Rectal smooth muscle tissue (tissue), 1 donor: ENCODE results near the gene PAGE4.

Experiments
- H3K27ac ChIP-seq: one replicate; pipeline ENCODE4 v1.7.0; 2013; ENCODE audit warnings: low read depth, low read length, inconsistent platforms
- H3K27me3 ChIP-seq: one replicate; pipeline ENCODE4 v1.7.0; 2013; ENCODE audit warnings: low read length; ENCODE audit not compliant: control insufficient read depth, insufficient read depth
- H3K36me3 ChIP-seq: one replicate; pipeline ENCODE4 v1.7.0; 2013; ENCODE audit warnings: low read length; ENCODE audit not compliant: control insufficient read depth, insufficient read depth
- H3K4me1 ChIP-seq: one replicate; pipeline ENCODE4 v1.7.0; 2013; ENCODE audit warnings: low read length; ENCODE audit not compliant: control insufficient read depth, insufficient read depth
- H3K4me3 ChIP-seq: one replicate; pipeline ENCODE4 v1.7.0; 2013; ENCODE audit warnings: low read length
- H3K9ac ChIP-seq: one replicate; pipeline ENCODE4 v1.7.0; 2013; ENCODE audit warnings: low read length

Gene PAGE4, protein sequence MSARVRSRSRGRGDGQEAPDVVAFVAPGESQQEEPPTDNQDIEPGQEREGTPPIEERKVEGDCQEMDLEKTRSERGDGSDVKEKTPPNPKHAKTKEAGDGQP

DNA sequence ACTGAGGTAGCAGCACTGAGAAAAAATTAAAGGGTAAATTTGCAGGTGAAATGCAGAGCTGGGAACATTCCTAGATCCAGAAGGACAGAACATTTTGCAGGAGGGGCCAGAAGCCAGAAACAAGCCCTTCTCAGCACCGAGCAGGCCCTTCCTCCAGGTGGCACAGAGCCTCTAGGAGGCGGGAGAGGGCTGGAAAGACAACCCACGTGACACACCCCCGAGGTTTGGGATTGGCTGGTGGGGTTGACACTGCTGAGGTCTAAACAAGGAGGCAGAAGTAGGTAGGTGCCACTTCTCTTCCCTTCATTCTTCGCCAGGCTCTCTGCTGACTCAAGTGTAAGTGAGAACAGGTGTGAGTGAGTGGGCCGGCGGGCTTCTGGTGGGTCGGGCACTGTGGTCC, at the start of gene PAGE4:
Gene PAGE4, plus strand, starts transcription at position 288 of the 400 bp plus-strand sequence. CDS start 1,126 bp downstream, outside the sequence.
- Histone ChIP-seq H3K36me3 (no peaks in the 10 kb centered on the region), H3K27me3 (no peaks in the 10 kb centered on the region), H3K4me3 (no peak within 1 kb of the TSS), H3K9ac (no peak within 1 kb of the TSS), H3K4me1 (no peaks in the 10 kb centered on the region), H3K27ac (no peak within 1 kb of the TSS)

DNA sequence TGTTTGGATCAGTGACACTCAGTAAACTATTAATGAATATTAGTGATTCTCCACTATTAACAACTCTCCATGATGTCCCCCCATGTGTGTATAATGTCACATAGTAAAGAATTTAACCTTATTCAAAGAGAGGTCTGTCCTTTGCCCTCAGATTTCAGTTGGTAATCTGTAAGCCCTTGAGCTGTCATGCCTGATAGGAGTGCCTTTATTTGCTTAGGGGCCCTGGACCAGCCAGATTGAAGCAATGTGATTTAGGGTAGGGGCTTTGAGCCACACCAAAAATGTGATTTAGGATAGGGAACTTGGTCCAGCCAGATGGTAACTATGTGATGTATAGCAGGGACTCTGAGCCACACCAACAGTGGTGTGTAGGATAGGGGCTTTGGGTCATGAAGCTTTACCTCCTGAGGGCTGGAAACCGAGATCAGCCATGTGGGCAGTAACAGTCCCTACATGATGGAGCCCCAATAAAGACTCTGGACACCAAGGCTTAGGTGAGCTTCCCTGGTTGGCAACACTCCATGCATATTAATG, 44.3 kb upstream of the PAGE4 start:
- Histone ChIP-seq H3K27ac (no peak overlapping the region), H3K4me1 (no peaks in the 10 kb centered on the region), H3K27me3 (no peaks in the 10 kb centered on the region), H3K36me3 (no peaks in the 10 kb centered on the region), H3K4me3 (no peak overlapping the region), H3K9ac (no peak overlapping the region)

DNA sequence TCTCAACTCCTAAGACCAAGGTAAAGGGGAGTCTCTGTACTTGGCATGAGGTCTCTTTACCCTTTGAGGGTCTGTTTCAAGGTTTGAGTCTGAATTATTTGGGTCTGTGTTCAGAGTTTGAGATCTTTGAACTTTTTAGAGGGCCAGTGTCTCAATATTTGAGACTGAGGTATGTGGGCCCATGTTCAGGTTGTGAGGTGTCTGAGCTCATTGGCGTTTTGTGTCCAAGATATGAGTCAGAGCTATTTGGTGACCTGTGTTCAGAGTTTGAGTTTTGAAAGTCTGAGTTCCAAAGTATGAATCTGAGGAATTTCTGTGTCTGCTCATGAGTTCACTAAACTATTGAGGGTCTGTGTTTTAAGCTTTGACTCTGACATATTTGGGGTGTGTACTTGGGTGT, 36.7 kb upstream of the PAGE4 start:
- no peaks in the 10 kb centered on the region for H3K36me3 ChIP-seq
- no peak overlapping the region for H3K4me3 ChIP-seq
- no peak overlapping the region for H3K27ac ChIP-seq
- H3K9ac ChIP-seq, result no peak overlapping the region
- no peaks in the 10 kb centered on the region for H3K27me3 ChIP-seq
- no peaks in the 10 kb centered on the region for H3K4me1 ChIP-seq

DNA sequence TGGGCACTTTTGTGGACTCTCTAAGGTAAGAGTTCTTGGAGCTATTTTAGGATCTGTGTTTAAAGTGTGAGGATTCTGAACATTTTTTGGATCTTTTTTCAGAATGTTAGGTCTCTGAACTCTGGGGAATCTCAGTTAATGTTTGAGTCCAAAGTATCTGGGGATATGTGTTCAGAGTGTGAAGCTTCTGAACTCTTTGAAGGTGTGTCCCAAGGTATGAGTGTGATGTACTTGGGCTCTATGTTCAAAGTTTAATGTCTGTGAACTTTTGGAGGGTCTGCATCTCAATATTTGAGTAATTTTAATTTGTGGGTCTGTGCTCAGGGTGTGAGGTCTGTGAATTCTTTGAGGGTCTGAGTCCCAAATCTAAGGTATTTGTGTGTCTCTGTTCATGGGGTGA, 35.4 kb upstream of the PAGE4 start:
- H3K27ac ChIP-seq, result no peak overlapping the region
- H3K27me3 ChIP-seq, result no peaks in the 10 kb centered on the region
- no peak overlapping the region for H3K4me3 ChIP-seq
- no peaks in the 10 kb centered on the region for H3K4me1 ChIP-seq
- no peaks in the 10 kb centered on the region for H3K36me3 ChIP-seq
- H3K9ac ChIP-seq, result no peak overlapping the region

DNA sequence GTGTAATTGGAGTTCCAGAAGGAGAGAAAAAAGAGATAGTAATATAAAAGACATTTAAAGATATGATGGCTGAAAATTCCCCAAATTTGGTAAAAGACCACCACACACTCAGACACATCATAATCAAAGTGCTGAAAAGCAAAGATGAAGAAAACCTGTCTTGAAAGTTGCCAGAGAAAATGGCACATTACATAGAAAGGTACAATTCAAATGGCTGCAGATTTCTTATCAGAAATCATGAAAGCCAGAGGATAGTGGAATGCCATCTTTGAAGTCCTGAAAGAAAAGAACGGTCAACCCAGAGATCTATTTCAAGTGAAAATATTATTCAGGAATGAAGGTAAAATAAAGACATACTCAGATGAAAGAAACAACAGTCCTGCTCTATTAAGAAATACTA, 29.3 kb upstream of the PAGE4 start:
- no peaks in the 10 kb centered on the region for H3K27me3 ChIP-seq
- no peaks in the 10 kb centered on the region for H3K4me1 ChIP-seq
- H3K9ac ChIP-seq, result no peak overlapping the region

DNA sequence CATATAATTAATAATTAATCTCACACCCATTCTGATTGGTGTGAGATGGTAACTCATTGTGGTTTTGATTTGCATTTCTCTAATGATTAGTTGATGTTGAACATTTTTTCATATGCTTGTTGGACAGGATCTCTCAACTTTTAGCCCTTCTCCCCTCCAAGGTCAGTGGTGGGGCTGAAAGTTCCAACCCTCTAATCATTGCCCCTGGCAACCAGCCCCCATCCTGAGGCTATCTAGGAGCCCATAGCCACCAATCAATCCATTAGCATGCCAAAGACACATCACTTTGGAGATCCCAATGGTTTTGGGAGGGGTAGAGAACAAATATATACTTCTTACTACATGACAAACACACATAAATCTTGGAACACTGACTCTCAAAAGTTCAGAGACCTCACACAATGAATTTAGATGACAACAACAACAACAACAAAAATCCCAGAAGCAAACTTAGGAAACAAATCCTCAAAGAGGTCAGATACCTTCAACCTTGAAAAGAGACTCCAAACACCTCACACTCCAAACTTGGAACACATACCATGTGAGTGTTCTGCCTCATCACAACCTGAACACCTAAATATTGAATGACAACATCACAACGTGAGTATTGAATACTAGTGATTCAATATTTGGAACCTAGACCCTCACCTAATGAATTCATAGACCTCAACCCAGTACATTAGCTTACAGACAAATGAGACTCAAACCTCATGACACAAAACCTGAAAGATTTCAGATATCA, 19.0 kb upstream of the PAGE4 start:
- Histone ChIP-seq H3K4me1 (no peaks in the 10 kb centered on the region), H3K36me3 (no peaks in the 10 kb centered on the region), H3K4me3 (no peak overlapping the region), H3K9ac (no peak overlapping the region), H3K27me3 (no peaks in the 10 kb centered on the region), H3K27ac (no peak overlapping the region)

More for the DNA sequence above, 29.3 kb upstream of the PAGE4 start:
- H3K4me3 ChIP-seq, result no peak overlapping the region
- no peak overlapping the region for H3K27ac ChIP-seq
- H3K36me3 ChIP-seq, result no peaks in the 10 kb centered on the region

DNA sequence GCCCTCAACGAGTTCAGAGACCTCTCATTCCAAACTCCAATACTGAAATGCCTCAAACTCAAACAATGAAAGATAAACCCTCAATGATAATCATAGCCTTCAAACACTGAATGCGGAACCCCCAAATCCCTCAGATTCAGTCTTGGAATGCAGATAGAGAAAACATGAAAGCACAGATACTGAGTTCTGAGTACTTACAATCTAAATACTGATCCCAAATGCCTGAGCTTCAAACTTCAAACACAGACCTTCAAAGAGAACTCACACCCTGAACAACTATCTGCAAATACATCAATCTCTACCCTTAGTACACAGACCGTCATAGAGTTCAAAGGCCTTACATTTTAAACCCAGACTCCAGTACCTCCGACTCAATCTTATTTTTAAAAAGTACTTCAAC, 16.9 kb upstream of the PAGE4 start:
- Histone ChIP-seq H3K4me3 (no peak overlapping the region), H3K36me3 (no peaks in the 10 kb centered on the region), H3K4me1 (no peaks in the 10 kb centered on the region), H3K9ac (no peak overlapping the region), H3K27ac (no peak overlapping the region), H3K27me3 (no peaks in the 10 kb centered on the region)

DNA sequence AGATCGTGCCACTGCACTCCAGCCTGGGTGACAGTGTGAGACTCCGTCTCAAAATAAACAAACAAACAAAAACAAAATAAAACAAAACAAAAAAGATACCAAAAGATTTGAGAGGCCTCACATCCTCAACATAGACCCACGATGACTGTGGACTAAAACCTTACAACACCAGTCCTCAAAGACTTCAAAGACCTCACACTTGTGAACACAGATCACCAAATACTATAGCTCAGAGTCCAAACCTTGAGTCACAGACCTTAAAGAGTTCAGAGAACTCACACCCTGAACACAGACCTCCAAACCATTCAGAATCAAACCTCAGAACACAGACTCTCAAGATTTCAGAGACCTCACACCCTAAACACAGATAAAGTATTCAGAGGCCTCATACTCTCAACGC, 12.7 kb upstream of the PAGE4 start:
- Histone ChIP-seq H3K36me3 (no peaks in the 10 kb centered on the region), H3K27me3 (no peaks in the 10 kb centered on the region), H3K4me3 (no peak overlapping the region), H3K27ac (no peak overlapping the region), H3K4me1 (no peaks in the 10 kb centered on the region), H3K9ac (no peak overlapping the region)

DNA sequence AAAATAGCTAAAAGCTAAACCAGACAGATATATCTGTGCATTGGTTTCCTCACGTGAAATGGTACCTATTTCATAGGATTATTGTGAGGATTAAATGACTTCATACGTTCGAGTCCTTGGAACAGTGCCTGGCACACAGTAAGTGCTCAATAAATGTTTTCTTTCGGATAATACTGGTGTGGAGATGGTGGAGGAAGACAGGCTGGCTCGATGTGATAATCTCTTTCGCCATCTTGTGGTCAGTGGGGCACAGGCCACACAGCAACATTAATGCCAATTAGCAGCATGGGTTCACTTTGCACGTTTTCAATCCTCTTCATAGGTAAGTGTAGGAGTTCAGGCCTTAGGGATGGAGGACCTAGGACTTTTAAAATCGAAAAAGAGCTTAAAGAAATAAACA, 9.3 kb downstream of the PAGE4 start:
- H3K27me3 ChIP-seq, result peaks cover 5% of the 10 kb centered on the region
- no peak overlapping the region for H3K4me3 ChIP-seq
- no peaks in the 10 kb centered on the region for H3K4me1 ChIP-seq
- H3K27ac ChIP-seq, result no peak overlapping the region
- H3K9ac ChIP-seq, result no peak overlapping the region
- no peaks in the 10 kb centered on the region for H3K36me3 ChIP-seq

DNA sequence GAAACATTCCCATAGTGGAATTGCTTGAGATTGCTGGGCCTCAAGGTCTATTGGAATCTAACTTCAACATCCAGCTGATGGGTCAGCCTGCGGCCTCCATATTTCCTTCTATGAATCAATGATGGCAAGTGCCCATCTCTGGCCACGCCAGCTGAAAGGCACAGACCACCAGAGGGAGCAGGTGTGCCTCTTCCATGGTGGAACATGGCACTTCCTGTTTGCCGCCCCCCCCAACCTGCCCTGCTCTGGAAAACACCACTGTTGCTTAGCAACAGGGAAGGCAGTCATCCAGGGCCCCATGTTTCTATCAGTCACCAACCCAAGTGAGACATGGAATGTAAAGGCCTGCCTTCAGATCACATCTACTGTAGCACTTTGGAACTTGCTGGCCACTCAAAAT, 11.6 kb downstream of the PAGE4 start:
- H3K27ac ChIP-seq, result no peak overlapping the region
- no peaks in the 10 kb centered on the region for H3K4me1 ChIP-seq
- H3K27me3 ChIP-seq, result peaks cover 5% of the 10 kb centered on the region
- H3K36me3 ChIP-seq, result no peaks in the 10 kb centered on the region
- no peak overlapping the region for H3K9ac ChIP-seq
- H3K4me3 ChIP-seq, result no peak overlapping the region

DNA sequence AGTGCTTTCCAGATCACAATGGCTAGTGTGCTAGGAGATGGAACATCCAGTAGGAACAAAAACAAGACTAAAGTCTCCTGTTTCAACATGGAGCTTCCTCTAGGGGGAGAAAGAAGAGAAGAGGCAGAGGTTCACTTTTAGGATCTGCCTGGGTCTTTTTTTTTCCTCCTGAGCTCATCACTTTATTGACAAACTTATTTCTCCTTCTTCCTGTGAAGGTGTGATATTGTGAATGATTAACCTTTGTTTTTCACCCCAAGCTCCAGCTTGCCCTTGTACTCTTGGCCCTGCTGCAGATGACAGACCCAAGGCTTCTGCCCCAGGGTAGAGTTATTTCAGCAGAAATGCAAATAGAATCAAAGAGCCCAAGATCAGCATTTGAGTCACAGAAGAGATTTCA, 13.5 kb downstream of the PAGE4 start:
- Histone ChIP-seq H3K27me3 (no peaks in the 10 kb centered on the region), H3K4me3 (no peak overlapping the region), H3K4me1 (no peaks in the 10 kb centered on the region), H3K36me3 (no peaks in the 10 kb centered on the region), H3K9ac (no peak overlapping the region), H3K27ac (no peak overlapping the region)

DNA sequence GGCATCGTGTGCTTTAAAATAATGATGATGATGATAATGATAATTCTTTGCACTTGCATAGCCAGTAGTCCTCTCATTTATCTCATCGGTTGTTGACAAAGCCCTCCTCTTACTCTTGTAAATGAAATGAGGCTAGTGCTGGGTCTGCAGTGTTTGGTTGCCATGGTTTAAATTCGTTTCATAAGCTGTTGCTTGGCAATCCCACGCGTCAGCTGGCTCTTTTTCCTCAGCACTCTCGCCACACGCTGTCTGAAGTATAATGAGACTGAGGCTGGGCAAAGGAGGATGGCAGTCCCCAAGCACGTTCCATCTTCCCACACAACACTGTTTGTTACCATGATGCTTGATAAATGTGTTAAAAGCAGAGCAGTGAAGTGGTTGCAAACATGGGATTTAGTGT, 15.5 kb downstream of the PAGE4 start:
- no peaks in the 10 kb centered on the region for H3K36me3 ChIP-seq

More for the DNA sequence above, 15.5 kb downstream of the PAGE4 start:
- Histone ChIP-seq H3K9ac (no peak overlapping the region), H3K4me1 (no peaks in the 10 kb centered on the region), H3K27me3 (no peaks in the 10 kb centered on the region), H3K4me3 (no peak overlapping the region), H3K27ac (no peak overlapping the region)
